Measurements from ENCODE around the gene COL18A1.

COL18A1 gene

GRCh38 chr21:45409466-45410150 lies 4.6 kb downstream of the COL18A1 start:
- POLR2A ChIA-PET: no interaction called here
- DNase-seq (ENCODE audit: extremely low spot score): no peak
- CTCF ChIA-PET: no interaction called here

GRCh38 chr21:45410151-45410864 lies 5.3 kb downstream of the COL18A1 start:
- no peak for DNase-seq (ENCODE audit: extremely low spot score)
- TF ChIP-seq CTCF (IDR thresholded peaks at IDR 0.05; ENCODE audit: control extremely low read depth, extremely low read depth, low read depth, missing control alignments): no peak
- ChIA-PET CTCF (no interaction called here), POLR2A (no interaction called here)

More at GRCh38 chr21:45409466-45410150, 4.6 kb downstream of the COL18A1 start:
- TF ChIP-seq CTCF (IDR thresholded peaks at IDR 0.05; ENCODE audit: control extremely low read depth, extremely low read depth, low read depth, missing control alignments): no peak

GRCh38 chr21:45410865-45411809 lies 6.2 kb downstream of the COL18A1 start:
- DNase-seq (ENCODE audit: extremely low spot score): no peak
- POLR2A ChIA-PET: no interaction called here
- no peak for TF ChIP-seq CTCF (IDR thresholded peaks at IDR 0.05; ENCODE audit: control extremely low read depth, extremely low read depth, low read depth, missing control alignments)
- CTCF ChIA-PET: no interaction called here

DNA sequence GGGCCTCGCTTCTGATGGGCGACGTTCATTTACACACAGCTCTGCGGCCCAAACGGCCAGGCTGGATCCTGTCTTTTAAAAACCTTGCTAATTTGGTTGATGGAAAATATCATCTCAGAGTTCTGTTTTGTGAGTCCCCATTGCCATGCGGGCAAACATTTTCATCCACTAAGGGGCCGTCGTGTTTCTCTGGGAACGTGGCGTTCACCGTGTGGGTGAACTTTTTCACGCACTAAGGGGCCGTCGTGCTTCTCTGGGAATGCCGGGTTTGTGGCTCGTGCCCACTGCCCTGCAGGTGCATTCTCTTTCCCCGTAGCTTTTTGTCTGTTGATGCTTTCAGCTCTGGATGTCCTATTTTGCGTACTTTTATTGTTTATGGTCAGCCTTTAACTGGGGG lies 6.8 kb downstream of the COL18A1 start:
- ChIA-PET POLR2A (no interaction called here), CTCF (no interaction called here)
- DNase-seq (ENCODE audit: extremely low spot score): no peak
- no peak for TF ChIP-seq CTCF (IDR thresholded peaks at IDR 0.05; ENCODE audit: control extremely low read depth, extremely low read depth, low read depth, missing control alignments)

DNA sequence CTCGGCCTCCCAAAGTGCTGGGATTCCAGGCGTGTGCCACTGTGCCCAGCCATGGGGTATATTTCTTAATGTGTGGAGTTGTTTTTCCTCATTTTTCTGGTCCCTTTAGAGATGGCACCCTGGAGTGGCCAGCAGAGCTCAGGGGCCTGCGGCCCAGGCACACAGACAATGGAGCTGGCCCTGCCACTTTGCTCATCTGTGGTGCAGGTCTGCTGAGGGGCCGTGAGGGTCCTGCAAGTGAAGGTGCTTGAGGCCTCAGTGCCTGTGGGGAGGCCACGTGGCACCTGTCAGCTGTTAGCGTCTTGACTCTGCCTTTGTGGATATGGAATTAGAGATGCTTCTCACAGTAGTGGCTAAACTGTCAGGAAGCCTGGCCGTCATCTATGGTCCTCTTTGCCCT lies 7.5 kb downstream of the COL18A1 start:
- ChIA-PET POLR2A (no interaction called here), CTCF (no interaction called here)
- DNase-seq (ENCODE audit: extremely low spot score): no peak
- TF ChIP-seq CTCF (IDR thresholded peaks at IDR 0.05; ENCODE audit: control extremely low read depth, extremely low read depth, low read depth, missing control alignments): no peak

DNA sequence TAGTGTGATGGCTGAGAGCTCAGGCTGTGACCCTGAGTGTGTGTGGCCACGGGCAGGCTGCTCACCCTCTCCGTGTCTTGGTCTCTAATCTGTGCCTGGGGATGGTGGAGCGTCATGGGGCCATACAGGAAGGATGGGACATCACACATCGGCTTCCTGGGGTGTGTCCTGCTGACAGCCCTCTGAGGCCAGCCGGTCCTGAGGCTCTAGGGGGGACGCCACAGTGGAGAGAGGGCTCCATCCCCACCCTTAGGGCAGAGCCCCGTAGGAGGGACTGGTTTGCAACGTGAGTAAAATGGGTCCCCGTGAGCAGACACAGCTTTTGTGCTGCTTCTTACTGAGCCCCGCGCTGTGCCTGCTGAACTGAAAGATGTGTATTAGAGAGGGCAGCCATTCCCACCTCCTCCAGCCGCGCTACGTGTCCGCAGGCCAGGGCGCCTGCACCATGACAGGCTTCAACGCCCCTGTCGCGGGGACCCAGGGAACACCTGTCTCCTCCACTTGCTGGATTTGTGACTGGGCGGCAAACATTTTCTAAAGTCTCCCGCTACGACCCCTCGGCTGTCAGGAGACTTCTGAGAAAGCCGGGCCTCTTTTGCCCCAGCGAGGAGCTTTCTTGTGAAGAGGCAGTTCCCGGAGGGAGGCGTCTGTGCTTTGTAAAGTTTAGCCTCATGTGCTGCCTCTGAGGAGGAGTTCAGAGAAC lies 8.1 kb downstream of the COL18A1 start:
- no peak for DNase-seq (ENCODE audit: extremely low spot score)
- CTCF ChIA-PET: no interaction called here

More for the DNA sequence above, 8.1 kb downstream of the COL18A1 start:
- POLR2A ChIA-PET: no interaction called here
- TF ChIP-seq CTCF (IDR thresholded peaks at IDR 0.05; ENCODE audit: control extremely low read depth, extremely low read depth, low read depth, missing control alignments): no peak

All from GM10248 (cell line).